NB4 (cell line): ENCODE data around the gene ALPK3.

Experiments used
- DNase-seq: peaks from one replicate; pipeline ENCODE4 v3.0.0; 2010; ENCODE audit warnings: low read depth
- H3K4me3 ChIP-seq: one replicate; pipeline ENCODE4 v1.5.1; 2011; ENCODE audit warnings: mild to moderate bottlenecking, low read depth, low read length, moderate library complexity
- CTCF ChIP-seq: IDR thresholded peaks from one replicate; pipeline ENCODE4 v1.5.1; 2012; ENCODE audit warnings: low read depth, low read length
- MAX ChIP-seq: IDR thresholded peaks from 2 replicates; pipeline ENCODE4 v1.6.1; 2011; ENCODE audit warnings: low read depth, low read length
- MYC ChIP-seq: IDR thresholded peaks from 2 replicates; pipeline ENCODE4 v1.6.1; 2011; ENCODE audit warnings: low read depth, low read length
- POLR2A ChIP-seq: IDR thresholded peaks from 2 replicates; pipeline ENCODE4 v1.6.1; 2011; ENCODE audit warnings: mild to moderate bottlenecking; ENCODE audit not compliant: insufficient read length; ENCODE audit errors: extremely low read depth

ALPK3 gene

GRCh38 chr15:84856731-84857417 is 39.7 kb downstream of the ALPK3 start:
- DNase-seq, result no peak
- H3K4me3 ChIP-seq, result no peak overlapping the region
- TF ChIP-seq POLR2A (no peak), MYC (no peak), CTCF (no peak), MAX (no peak)

GRCh38 chr15:84857418-84858004 is 40.4 kb downstream of the ALPK3 start:
- no peak for TF ChIP-seq MYC
- no peak for TF ChIP-seq CTCF
- TF ChIP-seq POLR2A, result no peak
- no peak for TF ChIP-seq MAX
- no peak overlapping the region for H3K4me3 ChIP-seq
- no peak for DNase-seq

- DNase-seq, result no peak
- no peak overlapping the region for H3K4me3 ChIP-seq
- TF ChIP-seq POLR2A, result no peak
- no peak for TF ChIP-seq CTCF
- TF ChIP-seq MAX, result no peak
- no peak for TF ChIP-seq MYC
These were observed 41.1 kb downstream of the ALPK3 start for GRCh38 chr15:84858231-84858630.

- TF ChIP-seq CTCF, result no peak
- TF ChIP-seq MYC, result no peak
- no peak for TF ChIP-seq POLR2A
- TF ChIP-seq MAX, result no peak
- no peak overlapping the region for H3K4me3 ChIP-seq
- DNase-seq, result no peak
These were observed 42.0 kb downstream of the ALPK3 start for GRCh38 chr15:84859144-84859543.

- no peak overlapping the region for H3K4me3 ChIP-seq
- no peak for DNase-seq
- TF ChIP-seq POLR2A, result no peak
- no peak for TF ChIP-seq CTCF
- TF ChIP-seq MAX, result no peak
- no peak for TF ChIP-seq MYC
These were observed 42.5 kb downstream of the ALPK3 start for GRCh38 chr15:84859651-84860050.
